BLaER1 (cell line): ENCODE results near the gene EXOC3.

Experiments
- H3K27ac ChIP-seq: shearing (Covaris generic); formaldehyde crosslinking; 2 replicates; pipeline ENCODE4 v1.8.1; 2022
- H3K27me3 ChIP-seq: shearing (Covaris generic); formaldehyde crosslinking; 2 replicates; pipeline ENCODE4 v1.8.1; 2022
- H3K36me3 ChIP-seq: shearing (Covaris generic); formaldehyde crosslinking; 2 replicates; pipeline ENCODE4 v1.8.1; 2022
- H3K4me1 ChIP-seq: shearing (Covaris generic); formaldehyde crosslinking; 2 replicates; pipeline ENCODE4 v1.8.1; 2022
- H3K4me2 ChIP-seq: shearing (Covaris generic); formaldehyde crosslinking; 2 replicates; pipeline ENCODE4 v1.8.1; 2022
- H3K4me3 ChIP-seq: shearing (Covaris generic); formaldehyde crosslinking; 2 replicates; pipeline ENCODE4 v1.8.1; 2022
- H3K9ac ChIP-seq: shearing (Covaris generic); formaldehyde crosslinking; 2 replicates; pipeline ENCODE4 v1.8.1; 2022
- H3K9me3 ChIP-seq: shearing (Covaris generic); formaldehyde crosslinking; 2 replicates; pipeline ENCODE4 v1.8.1; 2022
- H4K20me1 ChIP-seq: shearing (Covaris generic); formaldehyde crosslinking; 2 replicates; pipeline ENCODE4 v1.8.1; 2022
- Cebpa-rat ChIP-seq: shearing (Covaris generic); IDR thresholded peaks from 2 replicates; pipeline ENCODE4 v1.8.1; 2022

Gene EXOC3

DNA sequence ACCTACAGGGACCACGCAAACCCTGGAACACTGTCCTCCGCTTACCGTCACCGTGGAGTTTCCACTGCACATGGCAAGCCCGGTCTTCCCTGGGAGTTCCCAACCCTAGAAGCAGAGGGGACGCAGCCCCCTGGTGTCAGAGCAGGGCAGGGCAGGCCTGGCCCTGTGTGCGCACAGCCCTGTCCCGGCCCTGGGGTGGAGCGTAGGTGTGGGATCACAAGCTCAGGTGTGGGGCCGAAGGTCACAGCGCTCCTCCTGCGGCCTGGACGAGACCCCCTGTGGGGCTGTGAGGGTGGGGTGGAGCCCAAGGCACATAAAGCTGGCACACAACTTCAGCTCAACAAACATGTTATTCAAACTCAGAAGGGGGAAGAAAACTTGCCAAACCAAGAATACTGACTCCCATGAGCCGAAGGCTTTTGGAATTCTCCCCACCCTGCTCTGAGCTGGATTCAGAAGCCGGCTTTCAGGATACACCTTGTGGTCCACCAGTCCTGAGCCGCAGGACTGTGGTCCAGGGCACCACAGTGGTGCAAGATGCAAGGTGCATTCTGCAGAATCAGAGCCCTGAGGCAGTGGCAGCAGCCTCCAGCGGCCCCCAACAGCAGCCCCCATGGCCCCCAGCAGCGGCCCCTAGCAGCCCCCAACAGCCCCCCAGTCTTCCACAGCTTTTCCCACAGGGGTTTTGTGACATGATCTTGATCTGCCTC is 11.8 kb upstream of the EXOC3 start:
- Histone ChIP-seq H3K27ac (no peak overlapping the region), H3K4me2 (peak overlapping the region; percentile 41), H3K36me3 (no peaks in the 10 kb centered on the region), H3K9me3 (no peaks in the 10 kb centered on the region), H3K4me1 (peaks cover 49% of the 10 kb centered on the region), H3K4me3 (no peak overlapping the region), H3K27me3 (0 out of 2 replicates have a peak, but pooled peaks cover 3% of the 10 kb centered on the region), H3K9ac (no peak overlapping the region), H4K20me1 (no peaks in the 10 kb centered on the region)
- TF ChIP-seq Cebpa-rat, result no peak

DNA sequence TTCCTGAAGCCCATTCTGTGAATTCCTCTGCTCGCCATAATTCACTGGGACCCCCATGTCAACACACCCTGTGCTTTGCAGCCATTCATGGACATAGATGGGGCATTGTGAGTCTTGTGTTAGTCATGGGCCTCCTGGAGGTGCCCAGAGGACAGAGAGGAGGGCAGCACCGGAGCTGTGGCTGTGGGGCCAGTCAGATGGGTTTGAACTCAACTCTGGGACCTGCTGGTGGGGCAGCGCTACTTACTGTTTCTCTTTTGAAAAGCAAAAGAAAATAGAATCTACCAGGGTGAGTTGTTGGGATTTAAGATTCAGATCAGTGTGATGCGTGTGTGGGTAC is 11.3 kb upstream of the EXOC3 start:
- H3K27me3 ChIP-seq, result 0 out of 2 replicates have a peak, but pooled peaks cover 3% of the 10 kb centered on the region
- H4K20me1 ChIP-seq, result no peaks in the 10 kb centered on the region
- H3K4me3 ChIP-seq, result no peak overlapping the region
- H3K36me3 ChIP-seq, result no peaks in the 10 kb centered on the region
- no peak for TF ChIP-seq Cebpa-rat
- no peak overlapping the region for H3K9ac ChIP-seq
- H3K9me3 ChIP-seq, result no peaks in the 10 kb centered on the region
- peaks cover 49% of the 10 kb centered on the region for H3K4me1 ChIP-seq
- peak overlapping the region; percentile 41; the same call in 1 of the 2 replicates for H3K4me2 ChIP-seq
- H3K27ac ChIP-seq, result no peak overlapping the region

DNA sequence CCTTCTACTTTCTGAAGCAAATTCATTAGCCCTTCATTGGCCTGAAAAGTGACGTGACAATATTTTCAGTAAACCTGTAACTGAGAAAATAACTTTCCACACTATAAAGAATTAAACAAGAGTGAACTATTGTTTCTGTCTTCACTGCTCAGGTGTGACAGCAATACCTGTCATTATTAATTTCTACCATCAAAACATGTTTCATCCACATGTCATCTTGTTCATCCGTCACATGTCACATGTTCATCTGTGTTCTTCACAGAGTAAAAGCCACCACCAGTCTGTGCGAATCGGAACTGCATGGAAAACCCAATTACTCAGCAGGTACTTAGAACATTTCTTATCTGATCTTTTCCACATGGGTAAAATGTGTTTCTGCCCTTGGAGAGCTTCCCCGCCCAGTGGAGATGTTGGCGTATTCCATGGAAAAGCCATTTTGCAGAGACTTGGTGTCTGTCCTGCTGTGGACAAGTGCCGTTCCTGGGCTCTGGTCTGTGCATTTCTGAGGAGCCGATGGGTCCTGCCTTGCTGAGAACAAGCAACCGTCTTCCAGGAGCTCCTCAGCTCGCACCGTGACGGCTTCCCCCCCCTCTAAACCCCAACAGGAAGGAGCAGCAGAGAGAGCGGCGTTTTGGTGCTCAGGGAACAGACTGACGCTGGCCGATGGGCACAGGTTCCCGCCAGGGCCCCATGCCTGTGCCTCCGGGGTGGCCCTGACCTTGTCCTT is 10.6 kb upstream of the EXOC3 start:
- H3K27me3 ChIP-seq, result 0 out of 2 replicates have a peak, but pooled peaks cover 3% of the 10 kb centered on the region

DNA sequence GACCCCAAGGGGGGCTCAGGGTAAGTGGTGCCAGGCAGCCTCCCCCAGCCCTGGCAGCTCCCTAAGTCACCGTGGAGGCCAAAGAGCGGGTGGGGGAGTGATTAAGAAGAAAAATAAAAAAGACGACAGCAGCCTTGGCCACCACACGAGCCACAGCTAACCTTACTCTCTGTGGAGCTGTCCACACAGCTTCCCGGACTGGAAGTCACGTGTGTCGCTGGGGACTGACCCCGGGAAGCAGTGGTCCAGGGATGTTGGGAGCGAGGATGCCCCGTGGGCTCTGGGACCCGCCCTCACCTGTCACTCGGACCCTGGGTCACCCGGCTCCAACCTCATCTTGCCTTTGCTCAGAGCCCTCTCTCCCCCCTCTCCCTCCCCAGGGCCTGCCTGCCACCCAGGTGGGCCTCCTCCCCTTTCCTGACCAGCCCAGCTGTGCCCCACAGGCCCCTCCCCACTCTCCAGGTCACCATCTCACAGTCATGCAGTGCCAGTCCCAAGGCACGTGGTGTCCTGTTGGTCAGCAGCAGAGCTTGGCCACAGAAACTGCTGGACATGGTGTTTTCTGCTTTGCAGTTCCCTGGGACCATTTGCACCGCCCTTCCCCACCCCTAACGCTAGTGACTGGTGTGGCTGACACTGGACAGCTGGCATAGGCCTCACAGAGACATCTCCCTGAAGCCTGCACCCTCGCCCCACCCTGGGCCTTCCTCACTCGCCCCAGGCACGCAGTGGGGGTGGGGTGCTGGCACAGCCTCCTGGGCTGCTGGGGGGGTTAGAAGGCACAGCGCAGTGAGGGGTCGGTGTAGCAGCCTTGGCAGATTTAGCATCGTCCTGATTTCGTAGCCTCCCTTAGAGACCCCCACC is 9.8 kb upstream of the EXOC3 start:
- Histone ChIP-seq H3K4me1 (peaks cover 49% of the 10 kb centered on the region), H4K20me1 (no peaks in the 10 kb centered on the region), H3K4me2 (peak overlapping the region; percentile 82), H3K4me3 (no peak overlapping the region), H3K27ac (no peak overlapping the region), H3K9me3 (no peaks in the 10 kb centered on the region), H3K9ac (no peak overlapping the region; the same call in 1 of the 2 replicates), H3K36me3 (no peaks in the 10 kb centered on the region), H3K27me3 (0 out of 2 replicates have a peak, but pooled peaks cover 3% of the 10 kb centered on the region)
- TF ChIP-seq Cebpa-rat, result no peak

More for the DNA sequence above, 10.6 kb upstream of the EXOC3 start:
- H3K27ac ChIP-seq, result no peak overlapping the region
- peaks cover 49% of the 10 kb centered on the region for H3K4me1 ChIP-seq
- H3K9me3 ChIP-seq, result no peaks in the 10 kb centered on the region
- TF ChIP-seq Cebpa-rat, result no peak
- H4K20me1 ChIP-seq, result no peaks in the 10 kb centered on the region
- H3K4me3 ChIP-seq, result no peak overlapping the region
- no peaks in the 10 kb centered on the region for H3K36me3 ChIP-seq
- H3K4me2 ChIP-seq, result peak overlapping the region; percentile 82
- no peak overlapping the region; the same call in 1 of the 2 replicates for H3K9ac ChIP-seq

DNA sequence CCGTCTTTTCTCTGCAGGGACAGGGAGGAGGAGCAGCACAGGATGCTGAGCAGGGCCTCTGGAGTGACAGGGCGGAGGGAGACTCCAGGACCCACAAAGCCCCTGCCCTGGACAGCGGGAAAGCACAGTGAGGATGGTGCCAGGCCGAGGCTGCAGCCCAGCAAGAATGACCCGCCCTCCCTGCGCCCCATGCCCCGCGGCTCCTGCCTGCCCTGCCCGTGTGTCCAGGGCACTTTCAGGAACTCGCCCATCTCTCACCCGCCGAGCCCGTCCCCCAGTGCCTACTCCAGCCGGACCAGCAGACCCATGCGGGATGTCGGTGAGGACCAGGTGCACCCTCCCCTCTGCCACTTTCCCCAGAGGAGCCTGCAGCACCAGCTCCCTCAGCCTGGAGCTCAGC is 9.1 kb upstream of the EXOC3 start:
- no peaks in the 10 kb centered on the region for H4K20me1 ChIP-seq
- H3K9me3 ChIP-seq, result no peaks in the 10 kb centered on the region
- no peak for TF ChIP-seq Cebpa-rat
- no peak overlapping the region for H3K9ac ChIP-seq
- H3K27me3 ChIP-seq, result 0 out of 2 replicates have a peak, but pooled peaks cover 3% of the 10 kb centered on the region
- peak overlapping the region; percentile 82; the same call in 1 of the 2 replicates for H3K4me2 ChIP-seq
- H3K4me1 ChIP-seq, result peaks cover 49% of the 10 kb centered on the region
- no peak overlapping the region for H3K4me3 ChIP-seq
- no peaks in the 10 kb centered on the region for H3K36me3 ChIP-seq
- H3K27ac ChIP-seq, result no peak overlapping the region

DNA sequence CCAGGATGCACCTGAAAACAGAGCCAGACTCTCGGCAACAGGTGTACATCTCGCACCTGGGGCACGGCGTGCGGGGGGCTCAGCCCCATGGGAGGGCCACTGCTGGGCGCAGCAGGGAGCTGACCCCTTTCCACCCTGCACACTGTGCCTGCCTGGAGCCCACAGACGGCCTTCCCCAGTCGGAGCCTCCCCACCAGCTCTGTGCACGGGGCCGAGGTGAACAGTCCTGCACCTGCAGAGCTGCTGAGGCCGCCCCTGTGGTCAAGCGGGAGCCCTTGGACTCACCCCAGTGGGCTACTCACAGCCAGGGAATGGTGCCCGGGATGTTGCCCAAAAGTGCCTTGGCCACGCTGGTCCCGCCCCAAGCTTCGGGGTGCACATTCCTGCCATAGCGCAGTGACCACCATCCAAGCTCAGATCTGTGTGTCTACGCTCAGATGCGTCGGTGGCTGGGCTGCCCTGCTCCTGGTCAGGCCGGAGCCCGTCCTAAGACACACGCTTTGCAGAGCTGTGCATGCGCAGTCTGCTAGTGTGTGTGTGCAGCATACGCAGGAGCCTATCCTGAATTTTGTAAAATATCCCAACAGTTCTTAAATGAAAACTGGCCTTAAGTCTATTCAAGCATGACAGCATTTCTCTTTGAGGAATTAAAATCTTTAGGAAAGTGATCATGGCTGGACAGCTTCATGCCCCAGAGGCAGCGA is 8.4 kb upstream of the EXOC3 start:
- TF ChIP-seq Cebpa-rat, result no peak
- Histone ChIP-seq H3K4me3 (no peak overlapping the region), H3K4me2 (no peak overlapping the region), H3K9me3 (no peaks in the 10 kb centered on the region), H3K27ac (no peak overlapping the region), H4K20me1 (no peaks in the 10 kb centered on the region), H3K9ac (no peak overlapping the region), H3K27me3 (0 out of 2 replicates have a peak, but pooled peaks cover 3% of the 10 kb centered on the region), H3K36me3 (no peaks in the 10 kb centered on the region), H3K4me1 (peaks cover 50% of the 10 kb centered on the region)

DNA sequence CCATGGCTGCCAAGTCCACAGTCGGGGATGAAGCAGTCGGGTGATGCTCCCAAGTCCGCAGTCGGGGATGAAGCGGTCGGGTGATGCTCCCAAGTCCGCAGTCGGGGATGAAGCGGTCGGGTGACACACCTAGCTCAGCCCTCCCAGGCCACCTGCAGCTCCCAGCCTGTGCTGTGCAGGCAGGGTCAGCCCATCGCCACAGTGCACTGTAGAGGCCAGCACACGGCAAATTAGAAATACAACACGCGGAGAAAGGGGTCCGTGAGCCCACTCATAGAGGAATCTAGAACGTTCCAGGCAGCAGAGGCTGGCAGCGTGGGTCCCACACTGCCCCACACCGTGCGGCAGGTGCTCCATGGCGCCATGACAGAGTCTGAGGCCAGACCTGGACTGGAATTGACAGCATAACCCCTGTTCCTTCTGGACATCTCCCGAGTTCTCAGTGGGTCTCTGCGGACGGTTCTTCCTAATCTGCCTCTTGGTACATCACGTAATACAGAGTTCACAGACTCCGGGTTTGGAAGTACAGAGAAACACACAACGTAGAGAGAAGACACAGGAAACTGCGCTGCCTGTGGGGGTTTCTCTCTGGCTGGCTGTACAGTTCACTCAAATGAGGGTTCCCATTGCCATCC is 7.7 kb upstream of the EXOC3 start:
- Histone ChIP-seq H3K4me1 (peaks cover 50% of the 10 kb centered on the region), H4K20me1 (no peaks in the 10 kb centered on the region), H3K27me3 (0 out of 2 replicates have a peak, but pooled peaks cover 3% of the 10 kb centered on the region), H3K4me2 (no peak overlapping the region), H3K9me3 (no peaks in the 10 kb centered on the region), H3K9ac (no peak overlapping the region), H3K36me3 (no peaks in the 10 kb centered on the region), H3K27ac (no peak overlapping the region), H3K4me3 (no peak overlapping the region)
- no peak for TF ChIP-seq Cebpa-rat

DNA sequence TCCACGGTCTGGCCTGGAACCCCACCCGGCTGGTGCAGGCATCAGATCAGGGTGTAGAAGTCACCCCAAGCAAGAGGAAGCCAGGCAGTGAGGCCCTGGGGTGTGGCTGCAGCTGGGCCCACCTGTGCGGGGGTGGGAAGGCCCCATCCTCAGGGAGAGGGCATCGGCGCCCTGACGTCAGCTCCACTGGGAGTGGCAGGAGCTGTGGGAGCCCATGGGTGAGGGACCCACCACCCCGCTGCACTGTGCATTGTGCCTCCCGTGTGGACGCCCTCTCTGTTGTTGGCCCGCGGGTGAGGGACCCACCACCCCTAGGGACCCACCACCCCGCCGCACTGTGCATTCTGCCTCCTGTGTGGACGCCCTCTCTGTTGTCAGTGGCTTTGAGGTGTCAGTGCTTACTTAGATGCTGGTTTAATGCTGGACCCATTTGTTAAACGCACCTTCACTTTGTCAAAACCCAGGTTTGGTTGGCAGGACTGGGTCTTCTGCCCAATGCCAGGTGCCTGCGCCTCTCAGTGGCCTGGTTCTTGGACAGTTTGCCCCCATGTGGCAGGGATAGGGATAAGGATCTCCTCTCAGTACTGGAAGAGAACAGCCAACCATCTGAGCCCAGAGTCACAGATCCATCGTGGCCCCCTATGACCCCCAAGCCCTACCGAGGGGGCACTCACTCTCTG is 6.9 kb upstream of the EXOC3 start:
- Histone ChIP-seq H3K27ac (no peak overlapping the region), H4K20me1 (no peaks in the 10 kb centered on the region), H3K4me1 (peaks cover 50% of the 10 kb centered on the region), H3K36me3 (no peaks in the 10 kb centered on the region), H3K9ac (no peak overlapping the region), H3K4me2 (no peak overlapping the region), H3K9me3 (no peaks in the 10 kb centered on the region), H3K4me3 (no peak overlapping the region), H3K27me3 (0 out of 2 replicates have a peak, but pooled peaks cover 1% of the 10 kb centered on the region)
- TF ChIP-seq Cebpa-rat, result no peak
